HG03520 (cell line): ENCODE results near the gene SLC6A2.
"Not testable (repeated sequence)": the region's sequence is repeated elsewhere in the genome, so short reads cannot be mapped to it uniquely, and the experiment has no call there.

Experiments
- ATAC-seq: cut with Tn5 transposase; IDR thresholded peaks from one replicate; pipeline ENCODE4 v1.9.1; 2021; ENCODE audit warnings: mild to moderate bottlenecking, moderate library complexity; ENCODE audit not compliant: unreplicated experiment

Gene SLC6A2

DNA sequence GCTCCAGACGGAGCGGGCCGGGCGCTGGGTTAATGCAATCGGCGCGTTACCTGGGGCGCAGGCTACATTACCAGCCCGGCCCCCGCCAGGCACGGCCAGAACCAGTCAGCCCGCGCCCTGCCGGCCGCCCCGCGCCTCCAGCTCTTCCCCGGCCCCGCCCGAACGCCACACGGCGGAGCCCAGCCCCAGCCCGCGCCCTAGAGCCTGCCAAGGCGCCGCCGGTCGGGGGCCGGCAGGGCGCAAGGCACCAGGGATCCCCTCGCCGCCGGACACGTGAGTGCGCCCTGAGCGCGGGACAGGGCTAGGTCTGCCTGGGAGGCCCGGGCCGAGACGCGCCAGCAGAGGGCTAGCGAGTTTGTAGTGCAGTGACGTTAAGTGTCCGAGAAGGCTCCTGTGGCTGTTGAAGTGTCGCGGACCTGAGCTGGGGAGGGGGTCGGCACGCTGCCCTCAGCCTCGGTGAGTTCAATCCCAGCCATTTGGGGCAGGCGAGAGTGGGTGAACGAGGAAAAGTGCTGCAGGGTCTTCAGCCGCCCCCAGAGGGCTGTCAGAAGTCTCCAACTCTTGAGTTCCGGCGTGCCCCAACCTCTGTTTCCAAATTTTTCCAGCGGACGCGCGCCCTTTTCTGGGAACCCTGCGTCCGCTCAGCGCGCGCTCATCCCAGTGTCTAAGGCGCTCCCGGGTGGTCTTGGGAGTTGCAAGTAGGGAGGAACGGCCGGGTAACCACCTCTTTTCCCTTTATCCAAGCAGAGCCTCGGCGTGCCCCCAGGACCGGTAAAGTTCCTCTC is at the start of gene SLC6A2:
Gene SLC6A2, plus strand, starts transcription at position 92 of the 785 bp plus-strand sequence. CDS start 707 bp downstream, outside the sequence.
- ATAC-seq, result no peak

DNA sequence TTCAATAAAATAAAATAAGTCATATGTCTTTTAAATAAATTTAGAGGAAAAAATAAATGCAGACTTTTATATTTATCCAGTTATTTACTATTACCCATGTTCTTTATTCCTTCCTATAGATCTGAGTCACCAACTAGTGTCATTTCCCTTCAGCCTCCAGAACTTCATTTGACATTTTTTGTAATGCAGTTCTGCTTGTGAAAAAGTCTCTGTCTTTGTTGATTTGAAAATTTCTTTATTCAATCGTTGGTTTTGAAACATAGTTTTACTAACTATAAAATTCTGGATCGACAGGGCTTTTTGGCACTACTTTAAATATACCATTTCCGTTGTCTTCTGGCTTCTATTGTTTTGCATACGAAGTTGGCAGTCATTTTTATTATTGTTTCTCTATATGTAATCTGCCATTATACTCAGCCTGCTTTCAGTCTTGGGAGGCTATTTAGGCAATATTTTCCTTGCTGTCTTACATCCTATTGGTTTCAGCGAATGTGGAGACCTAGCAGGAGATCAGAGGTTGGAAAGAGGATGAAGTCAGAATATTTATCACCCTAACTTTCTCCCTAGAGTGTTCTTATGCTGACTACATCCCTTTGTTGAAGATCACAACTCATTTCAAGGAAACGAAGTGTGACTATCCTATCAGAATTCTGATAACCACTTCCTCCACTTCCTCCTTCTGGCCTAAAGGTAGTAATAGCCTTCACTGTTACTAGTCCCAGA is 42.0 kb upstream of the SLC6A2 start:
- ATAC-seq, result no peak

DNA sequence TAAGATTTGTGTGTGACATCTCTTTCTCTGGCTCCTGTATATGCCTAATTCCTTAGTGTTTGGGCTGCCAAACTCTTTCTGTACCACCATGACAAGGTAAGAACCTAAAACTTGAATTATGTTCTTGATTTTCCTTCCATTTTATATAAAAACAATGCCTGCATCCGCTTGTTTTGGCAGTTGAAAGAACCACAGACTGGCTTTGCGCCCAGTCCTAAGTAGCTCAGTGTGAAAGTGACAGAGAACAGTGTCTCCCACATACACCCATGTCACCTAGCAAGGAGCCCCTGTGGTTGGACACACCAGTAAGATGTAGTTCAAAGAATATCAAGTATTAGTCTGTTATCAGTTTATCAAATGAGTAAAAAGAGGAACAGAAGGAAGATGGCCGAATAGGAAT is 40.7 kb upstream of the SLC6A2 start:
- ATAC-seq, result no peak

DNA sequence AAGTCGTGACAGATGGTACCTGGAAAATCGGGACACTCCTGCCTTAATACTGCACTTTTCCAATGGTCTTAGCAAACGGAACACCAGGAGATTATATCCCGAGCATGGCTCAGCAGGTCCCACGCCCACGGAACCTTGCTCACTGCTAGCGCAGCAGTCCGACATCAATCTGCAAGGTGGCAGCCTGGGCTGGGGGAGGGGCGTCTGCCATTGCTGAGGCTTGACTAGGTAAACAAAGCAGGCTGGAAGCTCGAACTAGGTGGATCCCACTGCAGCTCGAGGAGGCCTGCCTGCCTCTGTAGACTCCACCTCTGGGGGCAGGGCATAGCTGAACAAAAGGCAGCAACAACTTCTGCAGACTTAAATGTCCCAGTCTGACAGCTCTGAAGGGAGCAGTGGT is 40.1 kb upstream of the SLC6A2 start:
- not testable (repeated sequence) for ATAC-seq

DNA sequence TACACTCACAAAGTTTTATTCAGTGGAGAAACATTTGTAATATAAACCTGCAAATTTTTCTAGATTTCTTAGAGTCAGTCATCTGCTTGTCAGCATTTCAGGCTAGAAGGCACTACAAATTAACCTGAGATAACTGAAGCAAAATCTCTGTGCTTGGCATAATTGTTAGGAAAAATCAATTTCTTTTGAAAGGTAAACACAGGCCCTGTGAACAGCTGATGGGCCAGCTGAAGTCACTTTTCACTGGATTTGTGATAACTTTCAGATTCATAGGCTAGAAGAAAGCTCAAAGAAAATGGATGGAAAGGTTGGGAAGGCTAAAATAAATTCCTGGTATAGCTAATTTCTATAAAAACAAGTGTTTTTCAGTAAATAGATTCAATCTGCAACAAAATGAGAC is 34.0 kb upstream of the SLC6A2 start:
- no peak for ATAC-seq

DNA sequence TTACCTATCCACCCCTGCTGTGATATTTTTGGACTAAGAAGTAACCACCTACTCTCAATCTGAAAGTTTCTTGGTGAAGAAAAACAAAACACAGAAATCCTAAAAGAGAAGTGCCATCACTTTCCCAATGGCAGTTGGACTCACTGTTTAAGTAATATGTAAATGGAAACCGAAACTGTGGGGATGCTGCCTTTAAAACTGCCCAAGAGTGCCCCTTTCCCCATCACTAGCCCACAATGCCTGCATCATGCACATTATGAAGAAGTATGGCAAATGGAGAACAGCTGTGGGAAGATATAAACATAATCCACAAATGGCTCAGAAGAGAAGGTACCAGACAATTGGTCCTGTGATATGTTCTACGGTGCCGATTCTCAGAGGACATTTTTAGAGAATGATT is 33.5 kb upstream of the SLC6A2 start:
- no peak for ATAC-seq

DNA sequence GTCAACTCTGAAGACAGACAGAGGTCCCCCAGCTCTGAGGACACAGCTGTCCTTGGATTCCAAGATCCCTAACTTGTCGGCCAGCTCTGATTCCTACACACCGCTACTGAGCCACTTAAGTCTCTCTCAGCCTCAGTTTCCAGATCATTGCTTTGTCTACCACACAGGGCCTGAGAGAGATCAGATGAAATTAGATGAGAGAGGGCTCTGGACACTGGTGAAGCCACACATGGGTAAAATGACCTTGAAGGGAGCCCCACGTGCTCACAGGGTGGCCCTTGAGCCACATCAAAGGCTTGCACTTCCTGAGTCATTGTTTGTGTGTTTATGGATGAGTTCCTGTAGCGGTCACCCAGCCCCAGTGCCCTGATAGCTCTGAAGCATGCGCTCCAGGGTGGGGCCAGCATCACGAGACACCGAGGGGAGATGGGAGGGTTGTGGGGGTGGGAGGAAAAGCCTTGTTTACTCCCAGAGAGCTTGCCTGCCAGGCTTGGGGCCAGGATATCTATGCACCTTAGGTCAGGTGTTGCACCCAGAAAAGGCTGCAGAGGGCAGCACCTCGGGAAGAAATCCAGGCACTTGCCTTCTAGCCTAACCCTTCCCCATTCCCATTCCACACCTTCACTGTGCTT is 32.7 kb upstream of the SLC6A2 start:
- no peak for ATAC-seq

DNA sequence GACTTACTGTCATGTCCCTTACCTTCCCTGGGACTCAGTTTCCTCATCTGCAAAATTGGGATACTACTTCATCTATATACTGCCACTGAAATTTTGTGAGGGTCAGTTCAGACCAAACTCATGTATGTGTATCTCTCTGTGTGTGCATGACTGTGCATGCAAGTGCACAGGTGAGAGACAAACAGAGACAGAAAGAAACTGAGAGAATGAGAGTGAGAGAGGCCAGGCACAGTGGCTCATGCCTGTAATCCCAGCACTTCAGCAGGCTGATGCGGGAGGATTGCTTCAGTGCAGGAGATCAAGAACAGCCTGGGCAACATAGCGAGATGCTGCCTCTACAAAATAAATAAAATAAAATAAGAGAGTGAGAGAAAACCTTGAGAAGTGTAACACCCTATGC is 32.1 kb upstream of the SLC6A2 start:
- no peak for ATAC-seq

DNA sequence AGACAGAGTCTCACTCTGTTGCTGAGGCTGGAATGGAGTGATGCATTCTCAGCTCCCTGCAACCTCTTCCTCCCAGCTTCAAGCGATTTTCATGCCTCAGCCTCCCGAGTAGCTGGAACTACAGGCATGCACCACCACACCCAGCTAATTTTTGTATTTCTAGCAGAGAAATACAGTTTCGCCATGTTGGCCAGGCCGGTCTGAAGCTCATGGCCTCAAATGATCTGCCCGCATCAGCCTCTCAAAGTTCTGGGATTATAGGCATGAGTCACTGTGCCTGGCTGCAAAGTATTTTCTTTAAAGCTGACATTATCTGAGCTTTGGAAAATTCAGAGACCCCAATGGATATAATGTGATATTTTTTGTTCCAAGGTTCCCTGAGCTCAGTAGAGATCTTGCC is 31.1 kb upstream of the SLC6A2 start:
- no peak for ATAC-seq

DNA sequence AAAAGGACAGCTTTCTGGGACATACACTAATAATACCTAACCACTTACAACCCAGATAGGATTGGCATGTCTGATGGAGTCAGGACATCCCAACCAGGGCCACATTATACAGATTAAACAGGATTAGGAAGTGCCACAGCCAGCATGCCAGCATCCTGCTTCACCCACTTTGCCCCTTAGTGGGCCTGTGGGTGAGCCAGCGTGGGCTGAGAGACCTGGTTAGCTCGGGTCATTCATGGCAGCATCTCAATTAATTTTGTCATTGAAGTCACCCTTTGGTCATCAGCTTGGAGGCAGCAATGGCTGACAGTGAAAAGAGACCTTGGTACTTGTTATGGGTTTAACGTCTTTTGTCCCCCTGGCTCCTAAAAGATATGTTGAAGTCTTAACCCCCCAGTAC is 29.9 kb upstream of the SLC6A2 start:
- ATAC-seq, result no peak

DNA sequence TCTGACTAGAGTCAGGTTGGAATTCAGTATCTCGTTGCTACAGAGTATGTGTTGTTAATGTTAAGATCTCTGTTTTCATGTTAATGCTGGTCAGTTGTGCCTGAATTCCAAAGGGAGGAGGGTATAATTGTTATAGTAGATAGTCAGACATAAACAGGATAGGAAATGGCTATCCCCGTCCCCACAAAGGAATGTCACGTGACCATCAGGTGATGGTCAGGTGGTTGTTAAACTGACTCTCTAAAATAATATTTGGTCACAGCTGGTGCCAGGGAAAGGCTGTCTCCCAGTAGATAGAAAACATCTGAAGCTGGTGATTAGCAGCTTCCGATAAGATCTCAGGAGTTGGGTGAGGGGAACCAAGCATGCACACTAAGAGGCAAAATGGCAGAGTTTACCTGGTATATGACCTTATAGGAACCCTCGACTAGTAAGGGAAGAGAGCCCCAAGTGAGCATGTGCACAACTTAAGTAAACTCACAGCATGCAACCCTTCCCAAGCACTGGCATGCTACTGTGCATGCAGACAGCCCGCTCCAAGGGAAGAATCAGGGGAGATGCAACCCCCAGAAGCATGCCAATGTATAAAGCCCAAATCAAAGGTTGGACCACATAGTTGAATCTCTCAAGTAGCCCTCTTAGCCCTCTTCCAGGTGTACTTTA is 27.4 kb upstream of the SLC6A2 start:
- ATAC-seq, result no peak

DNA sequence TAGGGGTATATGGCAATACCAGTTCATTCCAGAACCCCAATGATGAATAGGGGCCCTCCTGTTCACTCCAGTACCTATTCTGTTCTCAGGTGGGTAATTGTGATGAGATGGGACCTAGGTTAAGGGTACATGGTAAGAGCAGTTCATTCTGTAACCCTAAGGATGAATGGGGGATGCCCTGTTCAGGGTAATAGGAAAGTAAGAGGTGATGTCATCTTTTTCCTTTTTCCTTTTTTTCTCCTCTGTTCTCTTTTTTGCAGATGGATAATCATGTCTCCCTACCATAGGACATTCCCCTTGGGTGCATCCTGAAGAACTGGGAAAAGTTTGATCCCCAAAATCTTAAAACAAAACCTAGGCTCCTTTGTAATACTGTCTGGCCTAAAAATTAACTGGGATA is 25.0 kb upstream of the SLC6A2 start:
- no peak for ATAC-seq

DNA sequence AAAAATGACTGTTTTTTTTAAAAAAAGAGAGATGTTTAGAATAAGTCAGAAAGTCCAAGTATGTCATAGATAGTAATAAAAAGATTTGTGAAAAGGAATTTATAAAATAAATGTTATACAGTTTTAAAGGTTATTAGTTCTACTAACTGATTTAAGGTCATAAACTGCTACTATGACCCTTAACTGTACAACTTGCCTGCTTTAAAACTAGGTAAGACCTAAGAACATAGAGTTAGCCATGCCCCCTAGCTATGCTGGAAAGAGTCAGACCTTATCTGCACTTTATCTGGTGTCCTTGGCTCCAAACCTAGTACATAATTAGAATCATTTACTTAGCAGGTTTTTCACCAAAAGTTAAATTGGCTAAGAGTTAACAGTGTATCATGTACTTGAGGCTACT is 23.5 kb upstream of the SLC6A2 start:
- no peak for ATAC-seq

DNA sequence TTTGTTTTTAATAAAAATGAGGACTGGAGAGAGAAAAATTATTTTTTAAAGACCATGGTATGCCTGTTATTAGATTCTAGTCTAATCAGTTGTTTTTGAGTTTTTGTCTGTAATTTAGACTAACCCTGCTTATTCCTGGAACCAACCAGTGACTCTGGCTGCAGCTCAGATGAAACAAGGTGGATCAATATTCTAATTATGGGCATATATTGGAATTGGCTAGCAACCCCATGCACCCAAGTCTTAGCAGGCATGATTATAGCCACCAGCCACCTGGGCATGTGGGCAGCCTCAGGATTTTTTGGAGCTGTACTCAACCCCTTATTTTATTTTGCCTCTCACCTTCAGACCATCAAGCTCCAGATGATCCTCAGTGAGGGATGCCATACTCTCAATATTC is 21.6 kb upstream of the SLC6A2 start:
- ATAC-seq, result no peak

DNA sequence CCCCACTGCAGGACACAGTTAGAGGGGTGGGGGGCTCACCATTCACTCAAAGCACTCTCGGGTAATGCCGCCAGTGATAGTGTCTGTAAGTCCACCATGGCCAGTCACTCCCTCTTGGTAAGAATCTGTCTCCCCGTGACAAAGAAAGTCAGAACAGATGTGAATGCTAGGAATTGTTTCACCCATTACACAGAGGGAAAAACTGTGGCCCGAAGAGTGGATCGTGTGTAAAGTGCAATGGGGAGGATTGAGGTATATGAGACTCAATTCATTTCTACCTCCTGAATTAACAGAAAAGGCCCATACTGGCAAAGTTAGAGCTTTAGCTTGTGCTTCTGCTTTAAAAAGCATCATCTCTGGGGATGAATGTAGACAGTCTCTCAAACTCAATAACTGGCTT is 17.5 kb upstream of the SLC6A2 start:
- no peak for ATAC-seq

DNA sequence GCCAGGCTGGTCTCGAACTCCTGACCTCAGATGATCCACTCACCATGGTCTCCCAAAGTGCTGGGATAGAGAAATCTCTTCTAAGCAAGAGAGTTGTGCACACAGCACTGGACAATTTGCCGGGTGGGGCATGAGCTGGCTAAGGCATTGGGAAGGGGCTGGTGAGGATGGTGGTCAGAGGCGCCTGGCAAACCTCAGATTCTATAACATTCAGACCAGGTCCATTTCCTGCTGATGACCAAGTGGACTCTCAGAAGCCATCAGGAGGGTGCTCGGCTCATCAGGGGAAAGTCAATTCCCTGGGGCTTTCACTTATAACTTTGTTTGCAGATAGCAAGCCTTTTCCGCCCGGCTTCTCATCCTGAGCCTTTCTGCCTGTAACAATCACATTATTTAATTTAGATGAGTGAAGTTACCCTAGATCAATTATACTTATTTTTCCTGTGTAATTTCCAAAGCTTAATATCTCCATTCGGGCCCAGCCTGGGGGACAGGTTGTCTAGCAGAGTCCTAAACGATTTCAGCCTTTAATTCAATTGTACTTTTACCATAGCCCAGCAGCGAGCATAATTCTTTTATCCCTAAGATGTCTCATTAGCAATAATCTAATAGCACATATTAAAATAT is 15.0 kb upstream of the SLC6A2 start:
- no peak for ATAC-seq

DNA sequence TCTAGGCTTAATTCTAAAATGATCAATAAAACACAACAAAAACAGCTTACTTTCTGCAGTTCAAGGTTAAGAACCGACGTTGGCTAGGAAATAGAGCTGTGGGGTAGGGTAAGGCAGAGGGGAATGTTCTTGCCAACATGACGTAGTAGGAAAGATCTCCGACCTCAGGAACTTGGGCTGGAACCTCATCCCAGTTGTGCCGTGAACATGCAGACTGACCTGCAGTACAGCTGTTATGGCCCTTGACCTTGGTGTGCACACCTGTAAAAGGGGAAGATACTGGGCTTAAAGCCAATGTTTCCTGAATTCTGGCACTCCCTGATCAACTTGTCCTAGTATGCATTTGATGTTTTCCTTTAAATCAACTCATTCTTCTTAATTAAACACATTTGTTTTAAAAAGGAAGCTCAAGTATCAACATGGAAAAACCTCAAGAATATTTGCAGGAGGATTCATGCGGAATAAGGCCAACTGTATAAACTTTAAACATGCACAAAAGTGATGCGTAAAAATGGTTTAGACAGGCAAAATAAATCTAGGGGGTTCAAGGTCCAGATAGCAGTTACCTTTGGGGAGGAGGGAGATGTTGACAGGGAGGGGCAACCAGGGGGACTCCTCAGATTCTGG is 14.2 kb upstream of the SLC6A2 start:
- ATAC-seq, result no peak

DNA sequence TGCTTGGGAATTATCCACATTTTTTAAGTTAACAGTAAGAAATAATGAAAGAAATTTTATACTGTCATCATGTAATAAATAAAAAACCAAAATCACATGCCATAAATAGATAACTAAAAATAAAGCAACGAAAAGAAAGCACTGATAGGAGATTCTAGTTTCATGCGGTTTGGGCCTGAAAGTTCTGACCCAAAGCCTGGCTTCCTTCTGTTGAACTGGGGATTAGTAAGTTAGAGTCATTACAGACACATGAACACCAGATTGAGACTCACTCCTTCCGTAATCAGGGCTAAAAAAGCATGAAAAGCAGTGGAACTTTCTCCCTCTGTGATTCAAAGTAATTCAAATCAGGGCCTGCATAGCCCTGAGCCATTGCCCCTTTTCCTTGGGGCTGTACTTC is 13.2 kb upstream of the SLC6A2 start:
- ATAC-seq, result no peak

DNA sequence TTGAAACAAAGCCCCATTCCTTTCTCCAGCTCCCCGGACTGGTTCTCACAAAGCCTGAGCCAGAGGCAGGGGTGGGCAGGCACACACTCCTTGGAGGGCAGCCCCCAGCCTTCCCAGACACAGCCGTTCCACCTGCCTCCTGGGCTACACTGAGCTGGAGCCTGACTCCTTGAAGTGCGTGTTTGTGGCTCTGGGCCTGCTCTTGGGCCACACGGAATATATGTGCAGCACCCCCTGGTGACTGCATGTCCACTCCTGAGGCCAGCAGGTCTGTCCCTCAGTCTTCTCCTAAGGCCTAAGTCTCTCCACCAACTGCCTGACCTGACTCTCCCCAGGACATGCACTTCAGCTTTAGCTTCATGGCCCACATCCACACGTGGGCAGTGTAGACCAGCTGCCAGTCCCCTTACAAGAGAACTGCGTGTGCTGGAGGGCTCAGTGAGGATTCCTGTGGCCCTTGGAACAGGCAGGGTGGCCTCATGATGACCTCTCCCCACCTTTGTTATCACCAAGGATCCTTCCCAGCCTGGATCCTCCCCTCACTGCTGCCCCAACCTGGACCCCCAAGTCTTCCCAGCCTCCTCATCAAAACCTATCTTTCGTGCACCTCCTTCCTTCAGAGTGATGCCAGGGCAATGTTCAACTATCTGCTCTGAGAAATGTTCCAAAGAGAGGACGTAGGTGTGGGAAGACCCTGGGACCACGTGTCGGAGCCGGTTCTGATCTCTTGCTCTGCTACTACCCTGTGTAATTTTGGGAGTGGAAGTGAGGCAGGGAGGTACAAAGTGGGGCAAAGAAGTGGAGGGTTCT is 12.4 kb upstream of the SLC6A2 start:
- ATAC-seq, result no peak

DNA sequence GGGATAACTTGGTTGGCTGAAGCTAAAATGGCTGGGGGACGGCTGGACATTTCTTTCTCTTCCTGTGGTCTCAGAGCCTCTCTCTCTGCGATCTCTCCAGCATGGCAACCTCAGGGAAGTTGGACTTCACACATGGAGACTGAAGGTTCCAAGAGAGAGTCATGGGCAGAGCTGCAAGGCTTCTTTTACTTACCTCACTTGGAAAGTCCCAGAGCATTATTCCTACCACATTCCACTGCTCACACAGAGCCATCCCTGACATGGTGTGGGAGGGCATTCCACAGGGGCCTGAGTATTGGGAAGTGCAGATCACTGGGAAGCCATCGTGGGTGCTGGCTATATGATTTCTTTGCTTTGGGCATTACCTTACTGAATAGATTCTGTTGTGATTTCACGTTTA is 9.8 kb upstream of the SLC6A2 start:
- no peak for ATAC-seq
